PC-3 (cell line): ENCODE results near the gene TFEB.

Experiments used
- EZH2 ChIP-seq: fragments of 300-600 bp; sonication (generic); IDR thresholded peaks from one replicate; pipeline ENCODE4 v1.6.1; 2017; ENCODE audit warnings: antibody characterized with exemption, mild to moderate bottlenecking, low read length; ENCODE audit not compliant: unreplicated experiment
- TF ChIP-seq, protein P1 (sequence below): fragments of 300-600 bp; sonication (generic); conservative IDR thresholded peaks from 2 replicates; pipeline ENCODE4 v1.5.1; 2017; ENCODE audit warnings: antibody characterized with exemption, low read depth, mild to moderate bottlenecking, low read length

DNA sequence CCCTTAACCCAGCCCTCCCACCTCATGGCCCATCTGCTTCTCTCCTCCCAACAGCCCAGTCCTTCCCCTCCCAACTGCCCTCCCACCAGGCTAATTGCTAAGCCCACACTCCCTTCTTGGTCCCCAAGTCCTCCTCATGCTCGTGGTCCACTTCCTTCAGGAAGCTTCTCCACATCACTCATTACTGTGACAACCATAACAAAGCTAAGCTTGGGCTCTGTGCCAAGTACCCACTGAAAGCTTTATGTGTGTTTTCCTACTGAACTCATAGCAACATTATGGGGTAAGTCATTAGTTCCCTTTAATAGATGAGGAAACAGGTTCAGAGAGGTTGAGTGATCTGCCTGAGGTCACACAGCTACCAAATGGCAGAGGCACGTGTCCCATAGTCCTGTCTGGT lies 28.1 kb upstream of the TFEB start:
- TF ChIP-seq, protein P1, sequence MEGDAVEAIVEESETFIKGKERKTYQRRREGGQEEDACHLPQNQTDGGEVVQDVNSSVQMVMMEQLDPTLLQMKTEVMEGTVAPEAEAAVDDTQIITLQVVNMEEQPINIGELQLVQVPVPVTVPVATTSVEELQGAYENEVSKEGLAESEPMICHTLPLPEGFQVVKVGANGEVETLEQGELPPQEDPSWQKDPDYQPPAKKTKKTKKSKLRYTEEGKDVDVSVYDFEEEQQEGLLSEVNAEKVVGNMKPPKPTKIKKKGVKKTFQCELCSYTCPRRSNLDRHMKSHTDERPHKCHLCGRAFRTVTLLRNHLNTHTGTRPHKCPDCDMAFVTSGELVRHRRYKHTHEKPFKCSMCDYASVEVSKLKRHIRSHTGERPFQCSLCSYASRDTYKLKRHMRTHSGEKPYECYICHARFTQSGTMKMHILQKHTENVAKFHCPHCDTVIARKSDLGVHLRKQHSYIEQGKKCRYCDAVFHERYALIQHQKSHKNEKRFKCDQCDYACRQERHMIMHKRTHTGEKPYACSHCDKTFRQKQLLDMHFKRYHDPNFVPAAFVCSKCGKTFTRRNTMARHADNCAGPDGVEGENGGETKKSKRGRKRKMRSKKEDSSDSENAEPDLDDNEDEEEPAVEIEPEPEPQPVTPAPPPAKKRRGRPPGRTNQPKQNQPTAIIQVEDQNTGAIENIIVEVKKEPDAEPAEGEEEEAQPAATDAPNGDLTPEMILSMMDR = no peak
- TF ChIP-seq EZH2 = no peak
